Activated CD4-positive, alpha-beta T cell treated with anti-CD3 and anti-CD28 coated beads, Interleukin-10, Interleukin-2, amounts not matched to agents 100 ng/mL and 50 ng/mL, durations not matched to agents 16 hours and 8 hours (primary cell): ENCODE results near the gene CDC6.
"Not testable (repeated sequence)": the region's sequence is repeated elsewhere in the genome, so short reads cannot be mapped to it uniquely, and the experiment has no call there.

Experiments used
- DNase-seq: peaks from one replicate; pipeline ENCODE4 v3.0.0-alpha.2; 2020

The CDC6 gene

GRCh38 chr17:40290629-40291280, 3.1 kb downstream of the CDC6 start:
- DNase-seq = peak; percentile 63

GRCh38 chr17:40291281-40291664, 3.6 kb downstream of the CDC6 start:
- peak; percentile 50 for DNase-seq

GRCh38 chr17:40293363-40293762, 5.7 kb downstream of the CDC6 start:
- DNase-seq = no peak

GRCh38 chr17:40295488-40296436, 8.1 kb downstream of the CDC6 start:
- no peak for DNase-seq

GRCh38 chr17:40297511-40297910, 9.8 kb downstream of the CDC6 start:
- no peak for DNase-seq

- no peak for DNase-seq
Observed at GRCh38 chr17:40298726-40299125, 11.0 kb downstream of the CDC6 start.

- not testable (repeated sequence) for DNase-seq
Observed at GRCh38 chr17:40299159-40299757, 11.6 kb downstream of the CDC6 start.

- DNase-seq = no peak
Observed at GRCh38 chr17:40301315-40301714, 13.6 kb downstream of the CDC6 start.

- DNase-seq = no peak
Observed at GRCh38 chr17:40303009-40303657, 15.5 kb downstream of the CDC6 start.

GRCh38 chr17:40303708-40304551, 16.3 kb downstream of the CDC6 start:
- DNase-seq = no peak

- DNase-seq = not testable (repeated sequence)
Observed at GRCh38 chr17:40304552-40304863, 16.8 kb downstream of the CDC6 start.

GRCh38 chr17:40304866-40305265, 17.2 kb downstream of the CDC6 start:
- DNase-seq = not testable (repeated sequence)

GRCh38 chr17:40306395-40306794, 18.7 kb downstream of the CDC6 start:
- DNase-seq = no peak

GRCh38 chr17:40307001-40307730, 19.5 kb downstream of the CDC6 start:
- DNase-seq = no peak

- DNase-seq = no peak
Observed at GRCh38 chr17:40307740-40308239, 20.1 kb downstream of the CDC6 start.

- DNase-seq = no peak
Observed at GRCh38 chr17:40309031-40309948, 21.6 kb downstream of the CDC6 start, which contains the start of gene RARA. Gene RARA, plus strand, starts transcription at chr17:40309180. Its CDS starts 22,039 bp downstream, at chr17:40331219.

GRCh38 chr17:40309949-40310510, 22.4 kb downstream of the CDC6 start:
- DNase-seq = no peak

GRCh38 chr17:40310882-40311391, 23.3 kb downstream of the CDC6 start:
- no peak for DNase-seq

- DNase-seq = no peak
Observed at GRCh38 chr17:40311575-40311974, 23.9 kb downstream of the CDC6 start.
